OCI-LY1 (cell line): ENCODE measurements around the gene MAN2C1.

ENCODE experiments used
- H2AFZ ChIP-seq: fragments of 200-600 bp; sonication (generic), shearing (Covaris generic); 2 replicates; pipeline ENCODE4 v1.6.0; 2014; ENCODE audit warnings: antibody characterized with exemption, mild to moderate bottlenecking, low read length
- H3F3A ChIP-seq: fragments of 200-600 bp; sonication (generic), shearing (Covaris generic); 2 replicates; pipeline ENCODE4 v1.6.0; 2014; ENCODE audit warnings: mild to moderate bottlenecking, antibody characterized with exemption, low read length, moderate library complexity; ENCODE audit not compliant: insufficient read depth
- H3K27ac ChIP-seq: fragments of 200-600 bp; sonication (generic); 2 replicates; pipeline ENCODE4 v1.5.1; 2014; ENCODE audit warnings: low read length, mixed run types, mild to moderate bottlenecking, low read depth; ENCODE audit not compliant: poor library complexity, severe bottlenecking
- H3K27me3 ChIP-seq: fragments of 200-600 bp; sonication (generic); 2 replicates; pipeline ENCODE4 v1.6.0; 2014; ENCODE audit warnings: antibody characterized with exemption, mild to moderate bottlenecking, low read length, moderate library complexity; ENCODE audit not compliant: insufficient read depth
- H3K36me3 ChIP-seq: fragments of 200-600 bp; sonication (generic); 2 replicates; pipeline ENCODE4 v1.6.1; 2014; ENCODE audit warnings: mild to moderate bottlenecking, antibody characterized with exemption, low read length, moderate library complexity, mixed read lengths; ENCODE audit not compliant: insufficient read depth
- H3K4me1 ChIP-seq: fragments of 200-600 bp; sonication (generic); 2 replicates; pipeline ENCODE4 v1.5.1; 2014; ENCODE audit warnings: mild to moderate bottlenecking, low read length, moderate library complexity; ENCODE audit not compliant: insufficient read depth, severe bottlenecking
- H3K4me2 ChIP-seq: fragments of 200-600 bp; sonication (generic), shearing (Covaris generic); 2 replicates; pipeline ENCODE4 v1.6.1; 2014; ENCODE audit warnings: low read length
- H3K4me3 ChIP-seq: fragments of 200-600 bp; sonication (generic); 2 replicates; pipeline ENCODE4 v1.5.1; 2014; ENCODE audit warnings: low read length, low read depth, mild to moderate bottlenecking, mixed read lengths; ENCODE audit not compliant: poor library complexity, severe bottlenecking
- H3K79me2 ChIP-seq: fragments of 200-600 bp; shearing (Covaris generic); 2 replicates; pipeline ENCODE4 v1.6.1; 2016; ENCODE audit warnings: mixed run types, low read length, mixed read lengths; ENCODE audit not compliant: insufficient read depth
- H3K9ac ChIP-seq: fragments of 200-600 bp; sonication (generic), shearing (Covaris generic); 2 replicates; pipeline ENCODE4 v1.6.1; 2014; ENCODE audit warnings: mild to moderate bottlenecking, low read length, mixed read lengths
- H3K9me2 ChIP-seq: fragments of 200-600 bp; sonication (generic), shearing (Covaris generic); 2 replicates; pipeline ENCODE4 v1.6.1; 2014; ENCODE audit warnings: low read depth, mild to moderate bottlenecking, low read length, mixed read lengths
- H3K9me3 ChIP-seq: fragments of 200-600 bp; shearing (Covaris generic); 2 replicates; pipeline ENCODE4 v1.6.1; 2014; ENCODE audit warnings: low read length, mixed read lengths
- H4K20me1 ChIP-seq: fragments of 200-600 bp; sonication (generic), shearing (Covaris generic); 2 replicates; pipeline ENCODE4 v1.6.0; 2016; ENCODE audit warnings: mild to moderate bottlenecking, low read length; ENCODE audit not compliant: insufficient read depth
- CTCF ChIP-seq: fragments of 200-600 bp; sonication (generic), shearing (Covaris generic); IDR thresholded peaks from 2 replicates; pipeline ENCODE4 v1.5.1; 2017; ENCODE audit warnings: mild to moderate bottlenecking, antibody characterized with exemption, low read length, moderate library complexity, mixed read lengths
- EZH2 ChIP-seq: fragments of 200-600 bp; sonication (generic), shearing (Covaris generic); IDR thresholded peaks from 2 replicates; pipeline ENCODE4 v1.8.0; 2017; ENCODE audit warnings: borderline replicate concordance, mixed run types, mild to moderate bottlenecking, antibody characterized with exemption, low read length, moderate library complexity, mixed read lengths

The MAN2C1 gene

GRCh38 chr15:75371901-75372688 lies 3.7 kb upstream of the MAN2C1 start:
- H3K9me3 ChIP-seq = no peaks in the 10 kb centered on the region
- H3K27ac ChIP-seq = no peak overlapping the region
- peaks cover 64% of the 10 kb centered on the region for H3K36me3 ChIP-seq
- H3K4me1 ChIP-seq = peaks cover 21% of the 10 kb centered on the region
- no peaks in the 10 kb centered on the region for H3K79me2 ChIP-seq
- H4K20me1 ChIP-seq = no peaks in the 10 kb centered on the region
- H3K4me3 ChIP-seq = no peak overlapping the region
- no peak overlapping the region for H2AFZ ChIP-seq
- no peak for TF ChIP-seq CTCF
- no peak for TF ChIP-seq EZH2
- H3K27me3 ChIP-seq = no peaks in the 10 kb centered on the region
- no peaks in the 10 kb centered on the region for H3F3A ChIP-seq
- no peak overlapping the region for H3K4me2 ChIP-seq
- H3K9ac ChIP-seq = no peak overlapping the region
- no peaks in the 10 kb centered on the region for H3K9me2 ChIP-seq

GRCh38 chr15:75371486-75371885 lies 3.1 kb upstream of the MAN2C1 start:
- no peaks in the 10 kb centered on the region for H3K9me2 ChIP-seq
- no peak overlapping the region for H3K27ac ChIP-seq
- TF ChIP-seq CTCF (no peak), EZH2 (no peak)
- H3K4me3 ChIP-seq = no peak overlapping the region
- peaks cover 21% of the 10 kb centered on the region for H3K4me1 ChIP-seq
- H3K36me3 ChIP-seq = peaks cover 59% of the 10 kb centered on the region
- H3K27me3 ChIP-seq = no peaks in the 10 kb centered on the region
- H3K79me2 ChIP-seq = no peaks in the 10 kb centered on the region
- no peak overlapping the region for H2AFZ ChIP-seq
- H3K9me3 ChIP-seq = no peaks in the 10 kb centered on the region
- H4K20me1 ChIP-seq = no peaks in the 10 kb centered on the region
- no peaks in the 10 kb centered on the region for H3F3A ChIP-seq
- H3K9ac ChIP-seq = no peak overlapping the region
- no peak overlapping the region for H3K4me2 ChIP-seq

GRCh38 chr15:75369897-75370581 lies 1.6 kb upstream of the MAN2C1 start:
- TF ChIP-seq EZH2 (no peak), CTCF (no peak)
- Histone ChIP-seq H3K36me3 (peaks cover 50% of the 10 kb centered on the region), H3K27ac (no peak overlapping the region), H3K4me2 (peak overlapping the region; percentile 97; the same call in 1 of the 2 replicates), H2AFZ (no peak overlapping the region), H3K4me1 (peaks cover 21% of the 10 kb centered on the region), H3K9ac (no peak overlapping the region), H3F3A (no peaks in the 10 kb centered on the region), H3K79me2 (no peaks in the 10 kb centered on the region), H4K20me1 (no peaks in the 10 kb centered on the region), H3K27me3 (no peaks in the 10 kb centered on the region), H3K9me2 (no peaks in the 10 kb centered on the region), H3K4me3 (no peak overlapping the region), H3K9me3 (no peaks in the 10 kb centered on the region)
